Adrenal gland (tissue), 5 donors: Measurements from ENCODE around the gene CYP11A1.

Source experiments
- POLR2A ChIP-seq, 2 donors: fragments of 450-650 bp; IDR thresholded peaks; one replicate each; pipeline ENCODE4 v1.6.1; 2017; ENCODE audit warnings: antibody characterized with exemption in 2 of 2, mild to moderate bottlenecking in 2 of 2, moderate library complexity in 1 of 2
- TF ChIP-seq, protein P1 (sequence below), 6 experiments: fragments of 450-650 bp in 4 of 6; fragments of 200-600 bp in 2 of 6; sonication (generic) in 1 of 6; IDR thresholded peaks; 1 replicate in 5 of 6; 2 replicates in 1 of 6; pipeline versions ENCODE4 v1.5.1 to v1.8.0; 2016 to 2021; ENCODE audit warnings: antibody characterized with exemption in 6 of 6, mild to moderate bottlenecking in 2 of 6, moderate library complexity in 1 of 6
- donor health status: DM: no; HTN: no; CAD: no.

GRCh38 chr15:74403991-74404563, 36.6 kb upstream of the CYP11A1 start:
- TF ChIP-seq POLR2A (IDR thresholded peaks at IDR 0.05), result no peak
- TF ChIP-seq, protein P1, sequence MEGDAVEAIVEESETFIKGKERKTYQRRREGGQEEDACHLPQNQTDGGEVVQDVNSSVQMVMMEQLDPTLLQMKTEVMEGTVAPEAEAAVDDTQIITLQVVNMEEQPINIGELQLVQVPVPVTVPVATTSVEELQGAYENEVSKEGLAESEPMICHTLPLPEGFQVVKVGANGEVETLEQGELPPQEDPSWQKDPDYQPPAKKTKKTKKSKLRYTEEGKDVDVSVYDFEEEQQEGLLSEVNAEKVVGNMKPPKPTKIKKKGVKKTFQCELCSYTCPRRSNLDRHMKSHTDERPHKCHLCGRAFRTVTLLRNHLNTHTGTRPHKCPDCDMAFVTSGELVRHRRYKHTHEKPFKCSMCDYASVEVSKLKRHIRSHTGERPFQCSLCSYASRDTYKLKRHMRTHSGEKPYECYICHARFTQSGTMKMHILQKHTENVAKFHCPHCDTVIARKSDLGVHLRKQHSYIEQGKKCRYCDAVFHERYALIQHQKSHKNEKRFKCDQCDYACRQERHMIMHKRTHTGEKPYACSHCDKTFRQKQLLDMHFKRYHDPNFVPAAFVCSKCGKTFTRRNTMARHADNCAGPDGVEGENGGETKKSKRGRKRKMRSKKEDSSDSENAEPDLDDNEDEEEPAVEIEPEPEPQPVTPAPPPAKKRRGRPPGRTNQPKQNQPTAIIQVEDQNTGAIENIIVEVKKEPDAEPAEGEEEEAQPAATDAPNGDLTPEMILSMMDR (IDR thresholded peaks at IDR 0.05), result no peak
